RKO (cell line): ENCODE results near the gene ARSJ.
"Not testable (repeated sequence)": the region's sequence is repeated elsewhere in the genome, so short reads cannot be mapped to it uniquely, and the experiment has no call there.

Experiments used
- DNase-seq: peaks from one replicate; pipeline ENCODE4 v3.0.0-alpha.2; 2016; ENCODE audit warnings: low spot score

The ARSJ gene

DNA sequence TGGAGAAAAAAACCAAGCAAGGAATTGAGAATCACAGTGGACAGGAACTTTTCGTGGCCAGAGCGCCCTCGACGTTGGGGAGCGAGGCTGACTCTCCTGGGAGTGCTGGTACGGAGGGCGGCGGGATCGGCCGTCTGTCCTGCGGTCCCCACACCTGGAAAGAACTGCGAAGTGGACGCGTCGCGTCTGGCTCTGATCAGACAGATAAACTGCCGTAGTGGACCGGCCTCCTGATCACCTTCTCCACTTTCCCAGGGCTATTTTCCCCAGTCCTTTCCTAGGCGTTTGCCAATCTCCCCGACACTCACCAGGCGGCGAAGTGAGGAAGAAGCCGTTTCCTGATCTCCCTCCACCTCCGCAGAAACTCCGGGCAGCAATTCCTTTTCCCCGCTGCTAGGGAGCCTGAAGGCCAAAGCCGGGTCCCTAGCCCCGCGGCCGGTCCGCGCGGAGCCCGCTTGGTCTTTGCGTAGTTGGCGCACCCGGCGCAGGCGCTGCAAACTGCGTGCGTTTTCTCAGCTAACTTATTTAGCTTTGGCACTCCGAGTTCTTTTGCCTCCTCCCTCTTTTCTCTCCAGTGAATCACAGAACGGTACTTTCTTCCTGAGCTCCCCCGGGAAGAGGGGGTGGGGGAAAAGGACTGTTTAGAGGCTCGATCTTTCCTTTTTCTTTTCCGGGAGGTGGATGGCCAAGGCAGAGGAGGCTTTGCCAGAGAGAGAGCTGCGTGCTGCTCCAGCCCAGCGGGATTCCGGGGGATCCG lies at the start of gene ARSJ:
TSS of gene ARSJ (minus strand) at position 500 of the 757 bp plus-strand sequence. CDS start 813 bp downstream, outside the sequence.
- DNase-seq = peak; percentile 90

DNA sequence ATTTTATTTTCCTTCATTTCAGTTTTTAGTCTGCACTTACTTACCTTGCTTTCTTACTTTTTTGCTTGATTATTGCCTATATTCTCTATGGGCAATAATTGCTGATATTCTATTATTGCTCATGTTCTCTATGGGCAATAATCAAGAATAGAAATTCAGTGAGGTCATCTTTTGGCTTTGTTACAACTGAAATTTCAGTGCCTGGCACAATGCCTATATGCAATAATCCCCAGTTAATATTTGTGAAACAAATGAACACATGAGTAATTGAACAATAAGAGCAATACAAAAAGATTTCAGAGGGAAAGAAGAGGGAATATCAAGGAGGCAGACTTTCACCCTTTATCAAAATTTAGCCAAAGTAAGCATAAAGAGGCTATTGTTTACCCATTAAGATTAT lies 48.6 kb upstream of the ARSJ start:
- no peak for DNase-seq

DNA sequence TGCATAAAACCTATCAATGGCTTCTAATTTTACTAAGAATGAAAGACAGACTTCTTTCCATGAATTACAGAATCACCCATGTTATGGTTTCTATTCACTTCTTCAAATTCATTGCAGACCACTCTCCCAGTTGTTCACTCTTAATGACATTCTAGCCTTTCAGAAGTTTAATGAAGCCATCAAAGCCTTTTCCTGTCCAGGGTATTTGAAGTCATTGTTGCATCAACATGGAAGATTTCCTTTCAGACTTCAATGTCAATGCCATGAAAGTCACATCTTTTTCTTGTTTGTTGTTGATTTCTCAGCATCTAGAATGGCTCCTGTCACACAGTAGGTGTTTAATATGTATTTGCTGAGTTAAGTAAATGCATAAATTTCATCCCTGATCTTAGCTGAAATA lies 48.1 kb upstream of the ARSJ start:
- DNase-seq = no peak

DNA sequence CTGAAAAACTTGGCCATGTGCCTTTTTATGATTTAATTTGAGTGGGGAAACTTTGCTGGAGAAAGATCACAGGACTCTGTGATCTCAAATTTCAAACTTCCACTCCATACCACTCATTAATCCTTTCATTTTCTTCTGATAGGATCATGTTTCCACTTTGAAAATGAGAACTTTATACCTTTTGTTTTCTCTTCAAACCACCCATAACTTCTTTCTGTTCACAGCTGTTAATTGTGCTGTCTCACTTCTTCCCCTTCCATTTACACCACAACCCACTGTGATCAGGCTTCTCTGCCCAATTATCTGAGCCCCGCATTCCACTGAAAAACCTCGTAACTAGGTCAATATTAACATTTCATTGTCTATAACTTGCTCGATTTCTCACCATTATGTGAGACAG lies 47.0 kb upstream of the ARSJ start:
- no peak for DNase-seq

DNA sequence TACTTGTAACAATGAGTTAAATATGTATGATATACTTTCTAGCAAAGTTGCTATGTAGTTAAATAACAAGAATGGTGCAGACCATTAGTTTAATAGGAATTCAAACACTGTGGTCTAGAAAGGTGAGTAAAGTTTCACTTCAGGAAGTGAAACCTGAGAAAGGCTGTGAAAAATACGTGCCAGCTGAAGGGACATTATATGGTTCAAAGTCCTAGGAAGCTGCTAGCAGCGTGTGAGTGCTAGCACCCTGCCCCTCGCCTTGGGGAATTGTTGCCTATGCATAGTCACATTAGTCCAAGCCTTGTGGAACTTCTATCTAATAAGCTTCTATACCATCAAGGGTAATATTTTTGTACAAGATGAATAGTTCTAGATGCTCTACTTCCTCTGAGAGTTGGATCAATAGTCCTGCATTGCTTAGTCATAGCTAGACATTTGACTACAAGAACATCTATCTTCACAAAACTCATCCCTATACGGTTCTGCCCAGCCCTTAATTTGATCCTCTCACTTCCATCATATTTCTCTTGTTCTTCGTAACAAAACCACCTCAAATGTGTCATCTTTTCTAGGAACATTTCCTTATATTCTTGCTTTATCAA lies 45.8 kb upstream of the ARSJ start:
- no peak for DNase-seq

DNA sequence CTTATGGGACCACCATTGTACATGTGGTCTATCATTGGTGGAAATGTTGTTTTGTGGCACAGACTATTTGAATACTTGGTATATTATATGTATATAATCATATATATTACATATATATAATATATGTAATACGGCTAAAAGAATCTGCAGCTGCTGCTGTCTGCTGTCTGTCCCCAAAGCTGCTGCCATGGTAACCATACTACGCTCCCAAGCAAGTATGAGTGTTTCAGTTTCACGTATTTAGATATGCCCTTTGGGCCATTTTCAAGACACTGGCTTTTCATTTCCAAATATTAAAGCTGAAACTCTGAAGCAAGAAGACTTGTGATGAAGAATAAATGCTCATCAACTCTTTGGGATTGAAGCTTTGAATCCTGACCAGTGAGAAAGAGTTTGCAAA lies 42.0 kb upstream of the ARSJ start:
- no peak for DNase-seq

DNA sequence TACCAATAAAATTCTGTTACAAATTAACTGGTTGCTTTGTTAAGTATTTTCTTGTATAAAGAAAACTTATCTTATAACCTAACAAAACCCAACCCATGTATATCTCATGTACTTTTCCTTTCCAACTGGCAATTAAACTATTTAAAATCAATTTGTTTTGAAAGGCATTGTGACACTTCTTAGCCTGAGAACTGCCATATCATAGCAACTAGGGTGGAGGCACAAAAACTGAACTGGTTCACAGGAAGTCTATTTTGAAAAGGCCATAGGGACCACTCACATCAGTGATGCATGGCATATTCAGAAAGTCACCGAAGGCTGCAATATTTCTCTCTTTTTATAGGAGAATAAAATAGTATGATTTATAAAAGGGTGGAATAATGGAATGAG lies 40.5 kb upstream of the ARSJ start:
- DNase-seq = no peak

DNA sequence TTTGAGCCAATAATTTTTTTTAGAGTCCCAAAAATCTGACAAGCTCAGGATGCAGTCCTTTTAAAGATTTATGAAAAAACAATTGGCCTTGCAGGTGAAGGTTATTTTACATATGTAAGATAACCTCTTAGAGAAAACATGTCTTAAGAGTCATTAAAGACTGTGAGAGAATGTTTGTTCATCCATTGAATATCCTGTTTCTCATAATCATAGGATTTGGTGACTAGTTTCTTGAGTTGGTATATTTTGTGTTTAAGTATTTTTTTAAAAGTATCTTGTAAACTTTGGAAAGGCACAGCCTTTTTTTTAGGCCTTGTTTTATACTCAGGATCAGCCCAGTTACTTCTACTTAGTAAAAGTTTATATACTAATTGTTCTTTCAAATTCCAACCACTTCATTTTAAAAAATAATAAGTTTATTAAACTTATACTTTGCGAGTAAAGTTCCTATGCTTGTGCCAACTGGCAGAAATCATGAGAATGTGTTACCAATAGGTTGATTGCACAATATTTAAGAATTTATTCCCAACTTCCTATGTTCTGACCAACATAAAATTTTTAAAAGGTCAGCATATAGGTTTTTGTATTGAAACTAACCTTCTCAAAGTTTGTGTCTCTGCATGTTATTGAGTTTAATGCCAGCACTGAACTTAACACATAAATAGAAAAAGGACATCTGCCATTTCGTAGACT lies 40.0 kb upstream of the ARSJ start:
- DNase-seq = no peak

DNA sequence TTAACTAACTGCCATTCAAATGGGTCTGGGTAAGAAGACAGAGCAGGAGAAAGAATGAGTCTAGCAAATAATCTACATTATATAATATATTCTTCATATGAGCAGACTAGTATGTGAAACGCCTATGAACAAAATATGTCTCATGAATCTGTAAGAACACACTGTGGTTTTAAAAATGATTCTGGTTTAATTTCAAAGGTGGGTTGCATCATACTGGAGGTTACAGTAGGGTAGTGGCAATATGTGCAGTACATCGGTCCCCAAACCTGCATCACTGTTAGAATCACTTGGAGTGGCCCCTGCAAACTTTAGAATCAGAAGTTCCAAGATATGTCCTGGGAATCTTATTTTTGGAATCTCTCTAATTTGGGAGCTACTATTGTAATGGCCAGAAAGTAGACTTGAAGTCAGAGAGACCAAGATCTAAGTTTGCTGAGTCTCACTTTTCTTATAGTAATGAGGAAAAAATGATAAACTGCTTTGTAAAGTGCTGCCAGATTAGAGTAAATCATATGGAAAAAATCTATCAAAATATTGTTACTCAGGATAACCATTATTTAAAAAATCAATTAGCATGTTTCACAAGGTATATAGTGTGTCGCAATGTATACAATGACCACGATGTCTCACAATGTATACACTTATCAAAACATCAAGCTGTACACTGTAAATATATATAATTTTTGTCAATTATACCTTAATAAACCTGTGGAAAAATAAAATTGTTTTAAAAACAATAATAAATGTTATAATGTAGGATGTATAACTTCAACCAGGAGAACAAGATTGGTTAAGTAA lies 37.9 kb upstream of the ARSJ start:
- no peak for DNase-seq

DNA sequence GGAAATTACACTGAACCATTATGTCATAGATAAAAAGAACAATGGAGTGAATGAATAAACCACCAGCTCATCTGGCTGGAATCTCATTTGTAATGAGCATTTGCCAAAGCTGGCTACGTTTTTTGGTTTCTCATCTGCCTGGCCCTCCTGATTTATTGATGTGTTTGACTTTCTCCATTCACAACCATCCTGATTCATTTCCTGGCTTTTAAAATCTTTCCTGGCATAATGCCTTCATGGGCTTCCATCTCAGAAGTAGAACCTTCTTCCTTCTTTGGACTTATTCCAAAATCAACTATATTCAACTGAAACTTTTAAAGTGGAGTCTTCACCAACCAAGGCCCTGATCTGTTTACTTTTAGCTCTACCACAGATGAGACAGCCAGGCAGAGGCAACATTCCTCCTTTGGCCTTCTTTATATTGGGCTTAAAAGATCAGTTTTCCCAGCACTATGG lies 36.0 kb upstream of the ARSJ start:
- DNase-seq = peak; percentile 83

DNA sequence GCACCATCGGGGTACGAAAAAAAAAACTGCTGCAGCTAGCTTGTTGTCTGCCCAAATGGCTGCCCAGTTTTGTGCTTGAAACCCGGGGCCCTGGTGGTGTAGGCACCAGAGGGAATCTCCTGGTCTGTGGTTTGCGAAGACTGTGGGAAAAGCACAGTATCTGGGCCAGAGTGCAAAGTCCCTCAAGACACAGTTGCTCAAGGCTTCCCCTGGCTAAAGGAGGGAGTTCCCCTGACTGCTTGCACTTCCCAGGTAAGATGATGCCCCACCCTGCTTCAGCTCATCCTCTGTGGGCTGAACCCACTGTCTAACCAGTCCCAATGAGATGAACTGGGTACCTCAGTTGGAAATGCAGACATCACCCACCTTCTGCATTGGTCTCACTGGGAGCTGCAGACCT lies 33.8 kb upstream of the ARSJ start:
- not testable (repeated sequence) for DNase-seq

DNA sequence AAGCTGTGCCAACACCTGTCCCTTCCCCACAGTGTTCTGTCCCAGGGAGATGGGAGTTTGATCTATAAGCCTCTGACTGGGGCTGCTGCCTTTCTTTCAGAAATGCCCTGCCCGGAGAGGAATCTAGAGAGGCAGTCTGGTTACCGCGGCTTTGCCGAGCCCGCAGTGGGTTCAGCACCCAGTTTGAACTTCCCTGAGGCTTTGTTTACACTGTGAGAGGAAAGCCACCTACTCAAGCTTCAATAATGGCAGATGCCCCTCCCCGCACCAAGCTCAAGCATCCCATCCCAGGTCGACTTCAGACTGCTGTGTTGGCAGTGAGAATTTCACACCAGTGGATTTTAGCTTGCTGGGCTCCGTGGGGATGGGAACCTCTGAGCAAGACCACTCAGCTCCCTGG lies 33.3 kb upstream of the ARSJ start:
- no peak for DNase-seq

DNA sequence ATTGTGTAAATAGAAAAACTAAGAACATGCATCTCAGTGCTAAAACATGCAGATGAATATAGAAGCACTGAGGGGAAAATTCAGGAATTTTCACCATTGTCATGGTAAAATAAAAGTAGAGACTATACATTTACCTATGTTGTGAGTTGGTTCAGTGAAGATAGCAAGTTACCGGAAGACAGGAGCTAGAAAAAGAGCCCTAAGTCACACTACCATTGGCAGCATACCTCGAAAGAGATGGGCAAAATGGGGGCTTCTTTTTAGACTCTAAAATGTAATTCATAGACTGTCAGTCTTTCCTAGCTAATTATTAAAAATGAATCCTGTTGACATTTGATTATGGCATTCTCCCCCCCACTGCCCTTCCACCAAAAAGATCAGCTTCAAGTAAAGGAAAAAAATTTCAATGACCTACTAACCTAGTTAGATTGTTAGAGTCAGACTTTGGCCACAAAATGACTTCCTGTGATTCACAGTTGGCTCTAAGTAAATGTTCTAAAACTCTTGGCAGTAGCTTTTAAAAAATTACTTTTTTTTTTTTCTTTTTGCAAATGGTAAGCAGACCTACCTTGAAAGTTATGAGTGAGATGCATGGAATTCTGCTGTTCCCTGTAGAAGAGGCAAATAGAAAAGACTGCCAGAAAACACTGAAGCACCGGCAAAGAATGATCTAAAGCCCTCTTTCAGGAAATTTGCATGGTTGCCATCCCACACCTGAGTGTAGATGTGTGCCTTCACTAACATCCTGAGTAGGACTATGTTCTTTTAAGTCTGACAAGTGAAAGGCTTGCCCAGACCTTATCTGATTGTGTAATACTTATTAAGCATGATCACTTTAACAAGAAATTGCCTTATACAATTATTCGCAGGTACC lies 26.4 kb upstream of the ARSJ start:
- peak; percentile 30 for DNase-seq

DNA sequence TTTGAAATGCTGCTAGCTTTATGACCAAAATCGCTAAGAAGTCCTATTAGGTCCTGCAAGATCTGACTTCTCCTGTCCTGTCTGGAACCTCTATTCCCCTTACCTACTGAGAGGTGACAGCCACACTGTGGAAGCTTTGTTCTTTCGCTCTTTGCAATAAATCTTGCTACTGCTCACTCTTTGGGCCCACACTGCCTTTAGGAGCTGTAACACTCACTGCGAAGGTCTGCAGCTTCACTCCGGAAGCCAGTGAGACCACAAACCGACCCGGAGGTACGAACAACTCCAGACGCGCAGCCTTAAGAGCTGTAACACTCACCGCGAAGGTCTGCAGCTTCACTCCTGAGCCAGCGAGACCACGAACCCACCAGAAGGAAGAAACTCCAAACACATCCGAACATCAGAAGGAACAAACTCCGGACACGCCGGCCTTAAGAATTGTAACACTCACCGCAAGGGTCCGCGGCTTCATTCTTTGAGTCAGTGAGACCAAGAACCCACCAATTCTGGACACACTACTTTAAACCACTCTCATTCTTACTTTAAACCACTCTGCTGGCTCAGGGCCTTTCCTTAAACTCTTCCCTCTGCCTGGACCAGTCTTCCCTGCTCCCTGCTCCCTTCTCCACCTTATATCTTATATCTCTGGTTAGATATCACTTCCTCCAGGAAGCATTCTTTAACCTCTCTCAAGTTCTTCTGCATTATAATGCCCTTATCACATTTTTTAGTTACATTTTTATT lies 25.2 kb upstream of the ARSJ start:
- not testable (repeated sequence) for DNase-seq

DNA sequence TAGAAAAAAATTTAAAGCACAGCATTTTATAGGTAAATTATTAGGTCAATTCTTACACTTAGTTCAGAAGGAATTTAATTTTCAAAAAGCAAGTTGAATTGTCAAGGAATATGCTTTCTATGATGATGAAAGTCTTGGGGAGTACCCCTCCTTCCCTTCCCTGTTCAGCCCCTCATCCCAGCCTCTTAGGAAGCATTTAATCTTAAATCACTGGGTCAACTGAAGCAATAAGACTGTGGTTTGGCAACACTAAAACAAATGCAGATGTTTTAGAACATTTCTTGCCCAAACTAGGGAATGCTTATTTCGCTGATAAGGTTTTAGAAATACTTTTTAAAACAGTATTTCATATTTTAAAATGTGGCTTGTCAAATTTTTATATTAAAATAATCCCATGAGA lies 19.1 kb upstream of the ARSJ start:
- no peak for DNase-seq

DNA sequence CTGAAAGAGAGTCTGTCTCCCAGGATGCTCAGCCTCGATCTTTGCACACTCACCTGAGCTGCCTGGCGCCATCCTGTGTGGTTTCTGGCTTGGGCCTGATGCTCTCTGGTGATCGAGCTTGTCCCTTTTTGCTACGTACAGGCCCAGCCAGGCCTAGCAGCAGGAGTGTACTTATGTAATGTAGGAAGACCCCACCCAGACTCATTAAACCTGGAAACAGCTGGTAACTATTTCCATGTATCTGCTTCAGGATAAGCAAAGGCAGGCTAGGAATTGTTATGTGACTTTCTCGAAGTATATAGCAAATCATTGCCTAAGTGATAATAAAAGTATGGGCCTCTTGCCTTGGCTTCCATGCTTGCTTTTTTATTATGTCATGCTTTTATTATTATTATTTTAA lies 18.6 kb upstream of the ARSJ start:
- DNase-seq = no peak

DNA sequence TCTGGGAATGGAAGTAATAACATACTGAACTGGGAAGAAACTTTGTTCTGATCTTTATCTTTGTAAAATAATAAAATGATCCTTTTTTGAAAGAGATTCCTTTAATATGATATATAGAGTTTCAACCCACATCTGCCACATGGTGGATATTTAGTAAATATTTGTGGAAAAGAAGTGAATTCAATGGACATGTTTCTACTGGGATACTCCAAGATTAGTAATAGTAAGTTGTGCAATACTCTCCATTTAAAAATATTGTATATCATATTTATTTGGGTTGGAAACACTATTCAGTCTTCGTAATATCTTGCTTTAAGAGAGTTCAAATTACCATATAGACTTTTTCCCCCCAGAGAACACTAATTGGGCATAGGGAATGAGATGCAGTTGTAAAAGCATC lies 17.8 kb upstream of the ARSJ start:
- DNase-seq = no peak

DNA sequence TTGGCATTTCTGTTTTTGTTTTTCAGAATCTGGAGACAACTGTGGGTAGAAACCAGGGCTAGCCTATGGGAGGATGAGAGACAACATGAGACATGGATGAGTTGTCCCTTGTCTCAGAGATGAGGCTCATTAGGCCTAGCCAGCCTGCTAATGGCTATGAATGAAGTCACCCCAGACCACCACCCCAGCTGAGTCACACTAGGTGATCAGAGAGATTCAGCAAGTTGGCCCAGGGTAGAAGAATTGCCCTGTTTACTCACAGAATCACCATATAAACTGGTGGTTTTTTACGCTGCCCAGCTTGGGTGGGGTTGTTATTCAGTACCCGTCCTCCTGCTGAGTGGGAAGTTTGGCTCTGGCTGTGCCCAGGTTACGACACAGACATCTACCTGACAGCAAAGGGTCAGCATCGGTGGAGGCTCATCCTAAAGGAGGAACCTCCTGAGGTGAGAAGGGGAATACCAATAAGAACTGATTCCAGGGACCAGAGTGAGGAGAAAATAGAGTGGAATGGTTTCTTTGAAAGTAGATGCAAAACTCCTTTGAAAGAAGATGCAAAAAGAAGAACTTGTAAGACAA lies 17.2 kb upstream of the ARSJ start:
- DNase-seq = peak; percentile 69

DNA sequence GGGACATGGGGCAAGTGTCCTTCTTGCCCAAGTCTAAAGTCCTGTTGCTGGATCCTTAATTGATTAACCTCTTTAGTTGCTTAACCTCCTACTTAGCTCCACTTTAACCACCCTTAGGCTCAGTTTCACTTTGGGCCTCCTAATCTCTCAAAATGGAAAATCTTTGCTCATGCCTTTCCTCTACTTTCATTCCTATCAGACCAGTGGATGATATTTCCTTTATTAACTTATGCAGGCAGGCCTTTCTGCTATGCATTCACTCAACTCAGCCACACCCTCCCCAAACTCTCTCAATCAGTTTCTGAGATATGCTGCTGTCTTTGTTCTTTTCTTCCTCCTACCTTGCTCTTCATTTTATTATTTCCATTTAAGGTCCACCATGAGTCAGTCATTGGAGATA lies 14.4 kb upstream of the ARSJ start:
- no peak for DNase-seq

DNA sequence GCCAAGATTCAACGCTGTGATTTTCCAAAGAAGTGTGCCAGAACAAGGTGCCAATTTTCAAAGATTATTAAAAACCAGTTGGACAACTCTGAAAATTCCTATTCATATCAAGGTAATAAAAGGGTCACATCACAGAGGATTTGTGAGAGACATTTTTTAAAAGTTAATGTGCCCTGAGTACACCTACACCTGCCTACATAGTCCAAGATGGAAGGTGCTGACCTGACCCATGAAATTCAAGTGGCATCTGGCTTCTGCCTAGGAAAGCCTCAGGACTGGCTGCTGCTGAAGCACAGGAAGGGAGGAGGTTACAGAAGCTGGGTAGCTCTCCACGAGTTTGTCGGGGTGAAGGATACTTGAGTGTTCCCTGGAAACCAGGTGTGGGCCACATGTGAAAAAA lies 11.4 kb upstream of the ARSJ start:
- no peak for DNase-seq
